SK-N-DZ (cell line): ENCODE data around the gene PQBP1. TPM values are rescaled to one million over a fixed set of nuclear protein-coding genes. Genes with fewer than 3 reads are reported as not detected.
"Not testable (repeated sequence)": the region's sequence is repeated elsewhere in the genome, so short reads cannot be mapped to it uniquely, and the experiment has no call there.

Source experiments
- DNase-seq: peaks from one replicate; pipeline ENCODE4 v3.0.0-alpha.2; 2015; ENCODE audit warnings: low spot score
- polyA plus RNA-seq, 2 experiments: library from polyadenylated mRNA; depleted of rRNA; stranded (reverse); fragments of >200 nt; gene quantifications; 2 replicates each; pipeline ENCODE4 v1.2.3, GENCODE V29; 2014

PQBP1 gene, protein sequence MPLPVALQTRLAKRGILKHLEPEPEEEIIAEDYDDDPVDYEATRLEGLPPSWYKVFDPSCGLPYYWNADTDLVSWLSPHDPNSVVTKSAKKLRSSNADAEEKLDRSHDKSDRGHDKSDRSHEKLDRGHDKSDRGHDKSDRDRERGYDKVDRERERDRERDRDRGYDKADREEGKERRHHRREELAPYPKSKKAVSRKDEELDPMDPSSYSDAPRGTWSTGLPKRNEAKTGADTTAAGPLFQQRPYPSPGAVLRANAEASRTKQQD
- 33.6 and 38.2 TPM in 2 replicates for polyA plus RNA-seq (2014; cell fraction: cytosol; rRNA removed)
- polyA plus RNA-seq (2014; cell fraction: nucleus; rRNA removed) = 35.0 and 48.2 TPM in 2 replicates

DNA sequence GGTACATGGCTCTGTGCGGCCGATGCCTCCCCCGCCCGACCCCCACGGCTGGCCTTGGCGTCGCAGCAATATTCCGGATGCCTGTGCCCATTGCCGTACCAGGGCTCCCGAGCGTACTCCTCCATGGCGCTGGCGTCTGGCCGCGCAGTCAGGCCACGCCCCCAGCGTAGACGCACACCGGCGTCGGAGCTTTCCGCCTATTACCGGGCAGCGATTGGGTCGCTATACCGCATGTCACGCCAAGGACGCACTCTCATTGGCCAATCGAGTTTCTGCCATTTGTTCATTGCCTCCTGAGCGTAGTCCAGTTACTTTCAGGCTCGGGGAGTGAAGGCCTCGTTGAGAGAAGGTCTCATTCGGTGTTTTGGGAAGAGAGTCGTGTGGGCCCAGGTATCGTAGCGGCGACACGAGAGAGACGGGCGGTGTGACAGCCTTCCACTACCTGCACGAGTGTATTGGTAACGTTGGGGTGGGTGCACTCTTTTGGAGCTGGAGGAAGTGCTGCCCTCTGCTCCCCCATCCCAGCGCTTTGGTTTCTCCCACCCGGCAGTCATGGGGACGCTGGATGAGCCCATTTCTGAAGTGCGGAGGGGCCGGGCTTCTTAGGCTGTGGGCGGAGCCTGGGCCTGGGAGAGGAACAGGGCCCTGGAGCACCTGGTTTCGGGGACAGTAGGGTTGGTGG, at the start of gene PQBP1, which contains the start of gene TIMM17B:
TSS of gene PQBP1 (plus strand) at position 306 of the 682 bp plus-strand sequence. CDS start 580 bp downstream, outside the sequence.
TSS of gene TIMM17B (minus strand) at position 144 of the 682 bp plus-strand sequence. CDS start at position 125, 19 bp downstream.
- peak; percentile 96 for DNase-seq

DNA sequence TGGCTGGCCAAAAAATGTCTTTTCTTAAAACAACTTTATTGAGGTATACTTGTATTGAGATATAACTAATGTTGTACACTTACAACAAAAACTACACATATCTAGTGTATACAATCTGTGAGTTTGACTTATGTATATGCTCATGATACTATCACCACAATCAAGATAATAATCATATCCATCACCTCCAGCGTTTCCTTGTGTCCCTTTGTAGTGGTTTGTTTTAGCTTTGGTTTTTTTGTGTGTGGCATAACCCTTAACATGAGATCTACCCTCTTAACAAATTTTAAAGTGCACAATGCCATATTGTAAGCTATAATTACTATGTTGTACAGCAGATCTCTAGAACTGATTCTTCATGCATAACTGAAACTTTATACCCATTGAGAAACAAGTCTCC, 48.9 kb upstream of the PQBP1 start:
- DNase-seq = no peak

DNA sequence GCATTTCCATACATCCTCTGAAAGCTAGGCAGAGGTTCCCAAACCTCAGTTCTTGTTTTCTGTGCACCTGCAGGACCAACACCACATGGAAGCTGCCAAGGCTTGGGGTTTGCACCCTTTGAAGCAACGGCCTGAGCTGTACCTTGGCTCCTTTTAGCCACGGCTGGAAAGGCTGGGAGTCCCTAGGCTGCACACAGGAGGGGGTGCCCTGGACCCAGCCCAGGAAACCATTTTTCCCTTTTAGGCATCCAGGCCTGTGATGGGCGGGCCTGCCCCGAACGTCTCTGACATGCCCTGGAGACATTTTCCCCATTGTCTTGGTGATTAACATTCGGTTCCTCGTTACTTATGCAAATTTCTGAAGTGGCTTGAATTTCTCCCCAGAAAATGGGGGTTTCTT, 44.9 kb upstream of the PQBP1 start:
- no peak for DNase-seq

DNA sequence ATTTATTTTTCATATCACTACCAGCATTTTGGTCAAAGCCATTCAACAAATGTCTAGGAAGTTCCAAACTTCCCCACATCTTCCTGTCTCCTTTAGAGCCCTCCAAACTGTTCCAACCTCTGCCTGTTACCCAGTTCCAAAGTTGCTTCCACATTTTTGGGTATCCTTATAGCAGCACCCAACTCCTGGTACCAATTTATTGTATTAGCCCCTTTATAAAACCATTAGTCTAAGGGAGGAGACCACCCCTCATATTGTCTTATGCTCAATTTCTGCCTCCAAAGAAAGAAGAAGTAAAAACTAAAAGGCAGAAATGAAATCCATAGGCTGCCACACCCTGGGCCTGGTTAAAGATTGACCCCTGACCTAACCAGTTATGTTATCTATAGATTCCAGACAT, 44.2 kb upstream of the PQBP1 start:
- not testable (repeated sequence) for DNase-seq

DNA sequence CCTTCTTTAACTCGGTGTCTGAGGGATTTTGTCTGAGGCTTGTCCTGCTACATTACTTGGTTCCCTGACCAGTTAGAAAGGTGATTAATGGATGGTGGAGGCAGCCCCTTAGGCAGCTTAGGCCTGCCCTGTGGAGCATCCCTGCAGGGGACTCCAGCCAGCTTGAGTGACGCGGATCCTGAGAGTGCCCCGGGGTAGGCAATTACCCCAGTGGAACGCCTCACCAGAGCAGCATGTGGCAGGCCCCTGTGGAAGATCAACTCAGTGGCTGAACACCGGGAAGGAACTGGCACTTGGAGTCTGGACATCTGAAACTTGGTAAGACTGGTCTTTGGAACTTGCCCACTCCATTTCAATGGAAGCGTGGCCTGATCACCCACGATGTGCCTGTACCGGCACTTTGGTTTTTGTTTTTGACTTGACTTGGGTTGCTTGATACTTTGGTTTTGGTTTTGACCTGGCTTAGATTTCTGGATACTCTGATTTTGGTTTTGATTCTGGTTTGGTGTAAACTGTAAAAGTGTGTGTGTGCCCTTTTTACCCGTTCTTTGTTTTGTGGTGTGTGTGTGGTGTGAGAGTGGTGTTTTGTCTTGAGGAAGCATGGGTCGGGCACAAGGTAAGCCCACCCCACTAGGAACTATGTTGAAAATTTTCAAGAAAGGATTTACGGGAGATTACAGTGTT, 43.5 kb upstream of the PQBP1 start:
- DNase-seq = not testable (repeated sequence)

DNA sequence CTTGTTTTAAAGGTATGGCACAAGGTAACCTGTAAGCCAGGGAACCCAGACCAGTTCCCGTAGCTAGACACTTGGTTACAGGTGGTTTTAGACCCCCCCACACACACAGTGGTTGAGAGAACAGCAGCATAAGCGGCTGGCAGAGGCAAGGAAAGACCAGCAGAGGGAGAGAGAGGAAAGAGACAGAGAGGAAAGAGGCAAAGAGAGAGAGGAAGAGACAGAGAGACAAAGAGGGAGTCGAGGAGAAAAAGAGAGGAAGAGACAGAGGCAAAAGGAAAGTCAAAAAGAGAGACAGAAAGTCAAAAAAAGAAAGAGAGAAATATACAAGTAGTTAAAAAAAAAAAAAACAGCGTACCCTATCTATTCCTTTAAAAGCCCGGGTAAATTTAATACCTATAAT, 42.8 kb upstream of the PQBP1 start:
- no peak for DNase-seq

DNA sequence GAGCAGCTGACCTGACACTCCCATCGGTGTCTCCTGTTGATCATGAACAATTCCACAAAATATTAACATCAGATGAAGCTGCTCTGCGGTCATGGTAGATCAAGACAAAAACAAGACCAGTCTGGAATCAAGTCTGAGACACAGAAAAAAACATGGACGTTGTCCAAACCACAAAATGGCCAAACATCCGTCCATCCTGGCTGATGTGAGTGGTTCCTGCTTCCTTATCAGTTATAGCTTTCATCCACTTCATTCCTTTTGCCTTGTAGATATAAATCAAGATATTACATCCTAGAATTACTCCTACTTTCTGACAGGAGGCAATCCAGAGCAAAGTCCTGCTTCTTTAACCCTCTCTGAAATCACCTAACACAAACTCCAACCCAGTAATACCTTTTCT, 33.5 kb upstream of the PQBP1 start:
- no peak for DNase-seq

DNA sequence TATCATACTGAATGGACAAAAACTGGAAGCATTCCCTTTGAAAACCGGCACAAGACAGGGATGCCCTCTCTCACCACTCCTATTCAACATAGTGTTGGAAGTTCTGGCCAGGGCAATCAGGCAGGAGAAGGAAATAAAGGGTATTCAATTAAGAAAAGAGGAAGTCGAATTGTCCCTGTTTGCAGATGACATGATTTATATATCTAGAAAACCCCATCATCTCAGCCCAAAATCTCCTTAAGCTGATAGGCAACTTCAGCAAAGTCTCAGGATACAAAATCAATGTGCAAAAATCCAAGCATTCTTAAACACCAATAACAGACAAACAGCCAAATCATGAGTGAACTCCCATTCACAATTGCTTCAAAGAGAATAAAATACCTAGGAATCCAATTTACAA, 25.7 kb upstream of the PQBP1 start:
- not testable (repeated sequence) for DNase-seq

DNA sequence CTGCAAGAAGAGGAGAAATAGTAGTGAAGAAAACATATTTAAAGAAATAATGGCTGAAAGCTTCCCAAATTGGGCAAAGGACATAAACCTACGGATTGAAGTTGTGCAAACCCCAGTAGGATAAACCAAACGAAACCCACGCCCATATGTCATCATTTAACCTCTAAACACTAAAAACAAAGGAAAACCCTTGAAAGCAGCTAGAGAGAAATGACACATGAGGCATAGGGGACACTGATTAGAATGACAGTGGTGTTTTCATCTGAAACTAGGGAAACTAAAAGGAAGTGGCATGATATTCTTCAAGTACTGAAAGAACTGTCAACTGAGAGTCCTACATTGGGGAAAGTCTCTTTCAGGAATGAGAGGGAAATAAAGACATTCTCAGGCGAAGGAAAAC, 20.8 kb upstream of the PQBP1 start:
- not testable (repeated sequence) for DNase-seq

DNA sequence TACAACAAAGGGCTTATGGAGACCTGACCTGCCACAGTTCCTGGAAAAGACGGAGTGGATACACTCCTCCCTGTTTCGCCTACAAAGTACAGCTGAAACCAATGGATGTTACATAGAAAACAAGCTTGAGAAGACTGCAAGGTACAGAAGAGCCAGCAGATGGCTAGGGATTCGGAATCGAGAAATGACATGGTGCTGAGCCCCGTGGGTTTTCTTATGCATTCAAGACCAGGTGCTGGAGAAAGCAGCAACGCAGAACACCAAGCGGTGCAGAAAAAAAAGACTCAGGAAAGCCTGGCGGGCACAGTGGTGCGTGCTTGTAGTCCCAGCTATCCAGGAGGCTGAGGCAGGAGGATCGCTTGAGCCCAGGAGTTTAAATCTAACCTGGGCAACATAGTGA, 14.0 kb upstream of the PQBP1 start:
- no peak for DNase-seq

DNA sequence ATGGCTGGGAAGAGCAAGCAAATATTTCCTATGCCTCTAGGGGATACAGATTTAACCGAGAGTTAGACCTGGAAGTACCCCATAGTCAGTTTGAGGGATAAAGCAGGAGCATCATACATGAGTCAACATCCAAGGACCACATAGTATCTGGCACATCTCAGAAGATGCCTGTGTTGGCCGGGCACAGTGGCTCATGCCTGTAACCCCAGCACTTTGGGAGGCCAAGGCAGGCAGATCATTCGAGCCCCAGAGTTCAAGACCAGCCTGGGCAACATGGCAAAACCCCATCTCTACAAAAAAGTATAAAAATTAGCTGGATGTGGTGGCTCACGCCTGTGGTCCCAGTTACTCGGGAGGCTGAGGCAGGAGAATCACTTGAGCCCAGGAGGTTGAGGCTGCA, 11.1 kb upstream of the PQBP1 start:
- DNase-seq = not testable (repeated sequence)

DNA sequence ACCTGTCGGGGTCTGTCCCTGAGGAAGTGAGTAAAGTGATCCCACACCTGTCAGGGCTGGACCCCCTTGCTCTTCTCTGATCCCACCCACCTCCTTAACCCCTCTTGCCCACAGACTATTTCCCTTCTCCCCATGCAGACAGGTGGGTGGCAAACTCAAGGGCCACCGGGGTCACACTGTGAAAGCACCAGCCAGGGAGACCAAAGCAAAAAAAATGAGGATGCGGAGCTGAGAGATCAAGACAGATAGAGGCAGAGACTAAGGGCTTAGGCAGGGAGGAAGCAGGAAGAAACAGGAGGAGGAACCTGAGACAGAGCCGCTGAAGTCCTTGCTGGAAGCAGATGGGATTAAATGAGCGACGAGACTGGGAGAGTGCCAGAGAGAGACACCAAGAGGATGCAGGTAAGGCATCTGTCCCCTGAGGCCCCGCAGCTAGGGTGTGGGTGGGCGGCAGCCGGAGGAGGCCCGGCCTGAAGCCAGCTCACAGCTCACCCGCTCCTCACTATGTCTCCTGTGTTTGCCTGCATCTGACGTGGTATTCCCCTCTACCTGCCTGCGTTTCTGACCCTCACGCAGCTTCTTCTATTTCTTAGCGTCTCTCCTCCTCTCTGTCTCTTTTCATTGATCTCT, 7.3 kb upstream of the PQBP1 start:
- DNase-seq = peak; percentile 26

DNA sequence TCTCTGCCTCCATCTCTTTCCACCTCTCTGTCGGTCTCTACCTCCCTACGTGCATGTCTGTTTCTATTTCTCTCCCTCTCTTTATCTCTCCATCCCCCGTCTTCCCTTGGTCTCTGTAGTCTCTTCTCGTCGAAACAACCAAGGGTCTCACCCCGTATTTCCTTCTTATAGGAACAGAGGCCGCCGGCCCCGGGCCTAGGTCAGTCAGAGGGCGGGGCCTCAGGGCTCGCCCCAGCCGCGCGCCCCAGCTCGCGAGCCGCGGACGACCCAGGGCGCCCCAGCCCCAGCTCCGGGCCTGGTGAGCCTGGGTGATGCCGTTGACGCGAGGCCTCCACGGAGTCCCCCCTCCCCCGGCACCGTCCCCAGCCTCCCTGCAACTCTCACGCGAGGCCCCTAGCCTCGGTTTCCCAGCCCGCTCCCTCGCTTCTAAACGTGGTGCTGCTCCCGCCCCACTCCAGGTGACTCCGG, 6.8 kb upstream of the PQBP1 start:
- no peak for DNase-seq

DNA sequence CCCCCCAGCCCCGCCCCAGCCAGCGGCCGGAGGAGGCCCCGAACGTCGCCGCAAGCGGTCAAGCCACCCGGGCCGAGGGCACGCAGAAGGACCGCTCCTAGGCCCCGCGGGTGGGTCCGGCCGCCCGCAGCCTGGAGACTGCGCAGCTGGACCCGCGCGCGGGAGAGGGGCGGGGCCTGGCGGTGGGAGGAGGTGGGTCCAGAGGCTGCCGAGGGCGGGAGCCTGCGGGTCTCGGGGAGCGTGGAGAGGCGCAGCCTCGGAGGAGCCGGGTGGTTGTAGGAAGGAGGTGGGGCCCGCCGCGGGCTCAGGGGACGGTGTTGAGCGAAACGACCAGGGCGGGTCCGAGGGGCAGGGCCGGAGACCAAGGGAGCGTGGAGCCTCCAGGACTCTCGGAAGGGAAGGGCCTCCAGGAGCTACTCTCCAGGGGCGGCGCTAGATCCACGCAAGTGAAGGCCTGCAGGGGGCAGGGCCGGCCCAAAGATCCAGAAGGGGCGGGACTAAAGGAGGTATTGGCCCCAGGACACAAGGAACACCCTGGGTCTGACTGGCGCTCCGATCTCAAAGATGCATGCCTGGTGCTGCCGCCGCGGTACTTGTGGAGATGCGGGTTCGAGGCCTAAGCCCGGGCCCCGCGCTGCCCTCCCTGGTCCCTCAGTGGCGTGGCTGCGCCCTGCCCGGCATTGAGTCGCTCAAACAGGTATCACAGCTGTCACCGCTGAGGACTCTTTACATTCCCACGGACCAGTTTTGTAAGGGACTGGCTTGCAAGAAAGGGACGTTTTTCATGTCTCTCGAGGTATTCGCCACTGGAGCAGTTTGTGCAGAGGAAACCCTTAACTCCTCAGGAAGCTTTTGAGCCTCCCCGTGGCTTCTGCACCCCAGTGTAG, 6.1 kb upstream of the PQBP1 start:
- peak; percentile 91 for DNase-seq

DNA sequence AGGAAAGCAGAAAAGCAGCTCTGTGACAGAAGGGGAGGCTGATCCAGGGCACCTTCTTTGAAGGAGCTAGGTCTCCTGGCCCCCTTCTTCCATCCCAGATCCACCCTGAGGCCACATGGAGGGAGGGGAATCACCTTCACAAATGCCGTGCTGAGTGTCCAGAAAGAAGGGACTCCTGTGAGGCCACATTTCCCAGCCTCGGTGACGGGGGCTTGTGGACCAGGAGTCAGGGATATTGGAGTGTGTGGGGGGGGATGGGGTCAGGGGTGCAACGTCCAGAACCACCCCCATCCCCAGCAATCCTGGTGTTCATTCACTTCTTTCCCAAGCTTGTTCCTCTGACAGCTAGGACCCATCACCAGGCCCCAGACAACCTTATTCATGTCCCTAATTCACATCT, 4.8 kb upstream of the PQBP1 start:
- DNase-seq = no peak

DNA sequence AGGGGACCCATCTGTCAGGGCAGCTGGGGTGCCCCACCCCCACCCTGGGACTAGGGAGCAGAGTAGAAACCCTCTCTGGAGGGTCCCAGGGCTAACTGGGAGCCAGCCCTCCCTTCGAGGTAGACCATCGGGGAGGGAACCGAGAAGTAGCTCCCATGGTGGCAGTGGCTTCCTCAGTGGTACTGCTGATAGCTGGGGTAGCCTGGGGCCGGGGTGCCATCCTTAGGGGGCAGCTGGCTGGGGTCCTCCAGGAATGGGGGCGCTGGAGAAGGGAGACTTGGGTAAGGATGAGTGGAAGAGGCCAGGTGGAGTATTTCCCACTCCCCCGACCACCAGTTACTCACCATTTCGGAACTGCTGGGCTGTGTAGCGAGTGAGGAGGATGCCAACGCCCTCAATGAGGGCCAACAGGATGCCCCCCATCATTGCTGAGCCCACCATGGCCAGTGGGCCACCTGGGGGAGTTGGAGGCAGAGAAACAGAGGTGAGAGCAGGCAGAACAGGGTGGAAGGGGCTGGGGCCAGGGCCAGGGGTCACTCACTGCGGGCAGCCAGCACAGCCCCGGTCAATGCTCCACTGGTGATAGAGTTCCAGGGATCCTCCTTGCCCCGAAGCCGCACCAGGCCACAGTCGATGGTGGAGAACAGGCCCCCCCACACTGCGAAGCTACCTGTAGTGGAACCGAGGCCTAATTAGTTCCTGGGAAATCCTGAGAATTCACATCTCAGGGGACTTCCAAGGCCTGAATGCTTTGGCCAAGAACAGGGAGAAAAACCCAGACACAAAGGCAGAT, 4.0 kb upstream of the PQBP1 start:
- no peak for DNase-seq

DNA sequence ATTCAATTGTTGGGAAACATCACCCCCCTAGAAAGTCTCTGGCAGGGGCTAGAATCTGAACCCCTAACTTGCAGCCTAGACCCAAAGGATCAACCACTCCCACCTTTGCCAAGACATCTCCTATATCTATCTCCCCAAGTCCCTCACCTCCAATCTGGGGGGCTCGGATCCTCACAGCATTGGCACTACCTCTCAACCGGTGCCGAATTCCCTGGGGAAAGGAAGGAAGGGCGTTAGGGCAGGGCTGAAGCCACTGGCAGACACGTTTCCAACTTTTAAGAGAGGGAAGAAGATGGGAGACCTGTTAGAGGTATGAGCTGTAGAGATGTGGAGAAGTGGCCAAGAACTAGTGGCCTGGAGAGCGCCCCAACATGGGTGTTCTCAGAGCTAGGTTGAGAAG, 2.8 kb upstream of the PQBP1 start:
- no peak for DNase-seq

DNA sequence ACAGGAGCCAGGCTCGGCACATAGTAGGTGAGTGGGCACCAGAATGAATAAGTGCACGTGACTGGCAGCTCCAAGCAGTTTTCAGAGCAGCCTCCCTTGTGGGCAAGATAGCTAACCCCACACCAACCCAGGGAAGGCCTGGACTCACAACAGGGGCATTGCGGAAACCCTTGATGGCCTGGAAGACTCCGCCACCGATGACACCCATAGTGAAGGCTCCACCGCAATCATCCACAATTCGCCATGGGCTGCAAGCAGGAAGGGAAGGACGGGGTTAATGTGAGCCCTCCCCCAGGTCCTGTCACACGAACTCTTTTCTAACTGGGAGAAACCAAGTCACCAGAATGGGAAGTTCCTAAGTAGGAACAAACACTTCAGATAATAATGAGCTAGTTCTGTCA, 1.1 kb upstream of the PQBP1 start:
- DNase-seq = peak; percentile 40

DNA sequence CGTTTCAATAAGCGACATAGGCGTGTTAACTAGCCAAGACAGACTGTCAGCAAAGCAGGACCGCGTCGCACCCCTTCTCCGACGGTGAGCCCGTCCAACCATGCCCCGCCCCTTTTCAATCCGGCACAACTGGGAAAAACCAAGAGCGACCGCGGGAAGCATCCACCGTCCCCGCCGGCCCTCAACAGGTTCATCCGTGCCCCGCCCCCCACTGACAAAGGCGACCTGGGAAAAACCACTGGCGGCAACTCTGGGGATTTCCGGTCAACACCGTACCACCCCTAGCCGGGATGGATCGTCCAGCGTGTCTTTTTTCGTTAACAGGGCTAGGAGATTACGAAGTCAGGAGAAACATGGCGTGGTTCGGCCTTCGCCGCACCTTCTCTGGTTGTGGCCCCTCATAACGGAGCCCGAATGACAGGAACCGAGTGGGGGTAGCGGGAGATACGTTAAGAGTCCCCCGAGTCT, 539 bp upstream of the PQBP1 start:
- DNase-seq = peak; percentile 77

DNA sequence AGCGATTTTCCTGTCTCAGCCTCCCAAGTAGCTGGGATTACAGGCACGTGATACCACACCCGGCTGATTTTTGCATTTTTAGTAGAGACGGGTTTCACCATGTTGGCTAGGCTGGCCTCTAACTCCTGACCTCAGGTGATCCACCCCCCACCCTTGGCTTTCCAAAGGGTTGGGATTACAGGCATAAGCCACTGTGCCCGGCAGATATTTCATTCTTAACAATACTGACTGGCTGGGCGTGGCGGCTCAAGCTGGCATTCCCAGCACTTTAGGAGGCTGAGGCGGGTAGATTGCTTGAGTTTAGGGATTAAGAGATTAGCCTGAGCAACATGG, 1.3 kb downstream of the PQBP1 start:
- DNase-seq = no peak
